Astrocyte of the cerebellum (primary cell): ENCODE results near the gene TVP23C.

Experiments used
- DNase-seq: peaks from one replicate; pipeline ENCODE4 v3.0.0-alpha.2; 2011; ENCODE audit warnings: low read depth
- H3K4me3 ChIP-seq: 2 replicates; pipeline ENCODE4 v1.5.1; 2011; ENCODE audit warnings: mild to moderate bottlenecking, low read depth, low read length, moderate library complexity
- CTCF ChIP-seq: IDR thresholded peaks from 2 replicates; pipeline ENCODE4 v1.5.1; 2012; ENCODE audit warnings: low read length, low read depth, moderate library complexity, mild to moderate bottlenecking; ENCODE audit errors: missing control alignments
- in situ Hi-C: cut with HindIII; loops from 2 replicates; pipeline ENCODE4 v1.10.0; 2017; ENCODE audit warnings: low sequenced_read_pairs

TVP23C gene

GRCh38 chr17:15469260-15469659 is 94.0 kb downstream of the TVP23C start:
- DNase-seq, result peak; percentile 93
- in situ Hi-C loops, result no loop called here
- no peak for TF ChIP-seq CTCF
- no peak overlapping the region for H3K4me3 ChIP-seq

GRCh38 chr17:15468126-15468525 is 95.2 kb downstream of the TVP23C start:
- in situ Hi-C loops, result no loop called here
- no peak for DNase-seq
- TF ChIP-seq CTCF, result no peak
- H3K4me3 ChIP-seq, result no peak overlapping the region

GRCh38 chr17:15467592-15467991 is 95.7 kb downstream of the TVP23C start, which contains the start of gene CDRT4:
Gene CDRT4, minus strand, starts transcription at chr17:15467621. Its CDS starts 27,383 bp downstream, at chr17:15440238.
- DNase-seq, result no peak
- TF ChIP-seq CTCF, result no peak
- in situ Hi-C loops, result no loop called here
- H3K4me3 ChIP-seq, result no peak within 1 kb of the TSS

- no peak for TF ChIP-seq CTCF
- no peak overlapping the region for H3K4me3 ChIP-seq
- in situ Hi-C loops, result no loop called here
- no peak for DNase-seq
Observed at GRCh38 chr17:15466131-15466530, 97.2 kb downstream of the TVP23C start.

- no peak for DNase-seq
- no peak for TF ChIP-seq CTCF
- in situ Hi-C loops, result no loop called here
- H3K4me3 ChIP-seq, result no peak overlapping the region
Observed at GRCh38 chr17:15465045-15465701, 98.1 kb downstream of the TVP23C start.

- H3K4me3 ChIP-seq, result no peak overlapping the region
- in situ Hi-C loops, result no loop called here
- DNase-seq, result no peak
- TF ChIP-seq CTCF, result no peak
Observed at GRCh38 chr17:15464231-15464985, 98.9 kb downstream of the TVP23C start.
